HuH-7.5 (cell line): ENCODE results near the gene STAC3.

Source experiments
- DNase-seq: peaks from one replicate; pipeline ENCODE4 v3.0.0; 2011; ENCODE audit warnings: low spot score

STAC3 gene

DNA sequence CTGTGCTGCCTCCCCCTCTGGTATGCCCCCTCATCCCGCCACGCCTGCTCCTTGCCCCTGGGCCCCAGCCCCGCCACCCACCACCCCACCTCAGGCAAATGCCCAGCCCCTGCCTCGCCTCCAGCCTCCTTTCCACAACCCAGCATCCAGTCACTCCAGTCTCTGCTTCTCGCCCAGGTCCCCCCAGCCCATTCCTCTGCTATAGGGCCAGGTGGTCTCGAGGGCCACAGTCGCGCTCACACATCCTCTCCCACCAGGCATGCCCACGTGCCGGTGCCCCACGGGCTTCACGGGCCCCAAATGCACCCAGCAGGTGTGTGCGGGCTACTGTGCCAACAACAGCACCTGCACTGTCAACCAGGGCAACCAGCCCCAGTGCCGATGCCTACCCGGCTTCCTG is 40.5 kb downstream of the STAC3 start:
- DNase-seq = no peak

DNA sequence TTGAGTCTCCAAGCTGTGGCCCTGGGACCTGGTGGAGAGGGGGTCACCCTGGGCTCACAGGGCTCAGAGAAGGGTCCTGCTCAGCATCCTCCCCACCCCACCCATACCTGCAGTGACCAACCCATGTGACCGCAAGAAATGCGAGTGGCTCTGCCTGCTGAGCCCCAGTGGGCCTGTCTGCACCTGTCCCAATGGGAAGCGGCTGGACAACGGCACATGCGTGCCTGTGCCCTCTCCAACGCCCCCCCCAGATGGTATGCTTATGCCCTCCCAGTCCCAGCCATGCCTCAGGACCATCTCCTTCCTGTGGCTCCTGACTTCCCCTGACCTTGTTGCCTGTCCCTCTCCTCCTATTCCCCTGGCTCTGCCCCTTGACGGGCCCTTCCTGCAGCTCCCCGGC is 41.1 kb downstream of the STAC3 start:
- no peak for DNase-seq

- DNase-seq = no peak
Observed at GRCh38 chr12:57208631-57209282, 42.2 kb downstream of the STAC3 start.

GRCh38 chr12:57207731-57208630 is 43.0 kb downstream of the STAC3 start:
- DNase-seq = no peak

DNA sequence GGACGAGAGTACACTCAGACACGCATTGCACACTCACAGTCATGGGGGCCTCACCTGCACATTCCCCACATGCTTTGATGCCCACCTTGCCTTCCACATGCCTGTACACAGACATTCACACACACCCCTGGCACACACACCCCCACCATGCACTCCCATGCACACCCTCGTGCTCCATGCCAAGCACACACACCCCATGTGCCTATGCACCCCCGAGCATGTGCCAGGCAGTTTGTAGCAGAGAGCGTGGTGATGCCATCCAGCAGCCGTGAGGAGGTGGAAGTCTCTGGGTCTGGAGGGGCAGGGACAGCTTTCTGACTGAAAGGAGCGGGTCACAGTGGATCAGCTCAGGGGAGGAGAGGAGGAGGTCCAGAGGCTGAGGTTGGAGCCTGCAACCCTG is 45.1 kb downstream of the STAC3 start:
- DNase-seq = no peak

- no peak for DNase-seq
Observed at GRCh38 chr12:57205186-57205585, 45.8 kb downstream of the STAC3 start.

- DNase-seq = no peak
Observed at GRCh38 chr12:57204454-57204853, 46.5 kb downstream of the STAC3 start.

DNA sequence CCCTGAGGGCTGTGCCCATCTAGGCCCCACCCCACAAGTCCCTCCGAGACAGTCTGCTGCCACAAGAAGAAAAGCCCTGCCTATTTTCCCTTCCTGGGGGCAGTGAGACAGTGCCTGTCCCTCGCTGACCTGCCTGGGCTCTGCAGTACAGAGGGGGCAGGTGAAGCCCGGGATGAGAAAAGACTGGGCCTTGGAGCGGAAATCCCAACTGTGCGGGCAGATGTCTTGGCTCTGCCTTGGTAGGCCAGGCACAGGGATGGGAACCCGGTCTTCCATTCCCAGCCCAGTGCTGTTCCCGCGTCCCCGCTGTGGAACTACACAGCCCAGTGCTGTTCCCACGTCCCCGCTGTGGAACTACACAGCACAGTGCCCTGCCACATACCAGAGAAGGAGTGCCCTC is 47.2 kb downstream of the STAC3 start:
- no peak for DNase-seq

- no peak for DNase-seq
Observed at GRCh38 chr12:57203201-57203600, 47.8 kb downstream of the STAC3 start.

- no peak for DNase-seq
Observed at GRCh38 chr12:57202321-57202720, 48.7 kb downstream of the STAC3 start.

DNA sequence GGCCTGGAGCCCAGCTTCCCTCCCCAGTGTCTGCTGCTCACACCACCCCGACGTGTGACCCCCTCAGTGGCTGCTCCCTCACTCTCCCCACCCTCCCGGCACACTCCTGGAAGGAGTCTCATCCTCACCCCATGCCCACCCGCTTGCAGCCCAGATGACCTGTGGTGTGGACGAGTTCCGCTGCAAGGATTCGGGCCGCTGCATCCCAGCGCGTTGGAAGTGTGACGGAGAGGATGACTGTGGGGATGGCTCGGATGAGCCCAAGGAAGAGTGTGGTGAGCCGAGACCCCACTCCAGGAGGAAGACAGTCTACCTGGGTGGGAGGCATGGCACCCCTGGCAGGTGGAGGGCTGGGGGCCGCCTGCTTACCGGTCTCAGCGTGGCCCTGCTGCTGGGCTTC is 49.4 kb downstream of the STAC3 start:
- DNase-seq = no peak

DNA sequence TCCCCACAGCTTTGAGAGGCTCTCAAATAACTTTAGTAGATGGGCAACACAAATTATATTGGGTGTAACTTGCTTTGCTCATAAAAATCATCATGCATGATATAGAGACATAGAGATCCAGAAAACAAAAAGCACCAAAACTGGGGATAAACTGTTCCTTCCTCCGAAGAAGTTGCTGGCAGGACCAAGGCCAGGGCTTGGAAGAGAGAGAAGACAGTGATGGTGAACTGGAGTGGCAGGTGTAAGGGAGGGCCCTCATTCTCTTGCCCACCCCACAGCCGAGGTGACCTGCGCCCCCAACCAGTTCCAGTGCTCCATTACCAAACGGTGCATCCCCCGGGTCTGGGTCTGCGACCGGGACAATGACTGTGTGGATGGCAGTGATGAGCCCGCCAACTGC is 49.8 kb downstream of the STAC3 start:
- no peak for DNase-seq

- no peak for DNase-seq
Observed at GRCh38 chr12:57200497-57200896, 50.5 kb downstream of the STAC3 start.

DNA sequence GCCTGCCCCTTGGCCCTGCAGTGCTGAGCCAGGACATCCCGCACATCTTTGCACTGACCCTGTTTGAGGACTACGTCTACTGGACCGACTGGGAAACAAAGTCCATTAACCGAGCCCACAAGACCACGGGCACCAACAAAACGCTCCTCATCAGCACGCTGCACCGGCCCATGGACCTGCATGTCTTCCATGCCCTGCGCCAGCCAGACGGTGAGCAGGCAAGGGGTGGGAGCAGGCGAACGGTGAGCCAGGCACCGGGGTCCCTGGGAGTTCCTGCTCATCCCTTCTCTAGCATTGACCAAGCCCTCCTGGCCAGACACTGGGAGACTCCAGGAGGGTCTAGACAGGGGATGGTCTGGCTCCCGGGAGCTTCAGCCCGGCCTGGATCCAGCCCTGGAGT is 51.8 kb downstream of the STAC3 start:
- DNase-seq = no peak

DNA sequence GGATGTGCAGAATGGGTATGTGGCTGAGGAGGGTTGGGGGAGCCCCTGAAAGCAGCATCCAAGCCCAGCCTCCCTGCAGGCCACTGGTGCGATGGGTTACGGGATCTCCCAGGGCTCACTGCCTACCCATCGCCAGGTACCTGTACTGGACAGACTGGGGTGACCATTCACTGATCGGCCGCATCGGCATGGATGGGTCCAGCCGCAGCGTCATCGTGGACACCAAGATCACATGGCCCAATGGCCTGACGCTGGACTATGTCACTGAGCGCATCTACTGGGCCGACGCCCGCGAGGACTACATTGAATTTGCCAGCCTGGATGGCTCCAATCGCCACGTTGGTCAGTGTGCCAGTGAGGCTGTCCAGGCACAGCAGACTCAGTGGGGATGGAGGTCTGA is 52.7 kb downstream of the STAC3 start:
- DNase-seq = no peak

DNA sequence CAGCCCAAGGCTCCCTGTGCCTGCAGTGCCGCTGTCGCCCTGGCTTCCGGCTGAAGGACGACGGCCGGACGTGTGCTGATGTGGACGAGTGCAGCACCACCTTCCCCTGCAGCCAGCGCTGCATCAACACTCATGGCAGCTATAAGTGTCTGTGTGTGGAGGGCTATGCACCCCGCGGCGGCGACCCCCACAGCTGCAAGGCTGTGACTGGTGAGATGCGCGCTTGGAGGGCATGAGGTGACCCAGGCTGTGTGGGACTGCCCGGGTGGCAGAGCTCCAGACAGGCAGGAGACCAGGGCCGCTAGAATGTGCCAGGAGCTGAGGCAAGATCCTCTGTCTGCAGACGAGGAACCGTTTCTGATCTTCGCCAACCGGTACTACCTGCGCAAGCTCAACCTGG is 54.0 kb downstream of the STAC3 start:
- DNase-seq = no peak

DNA sequence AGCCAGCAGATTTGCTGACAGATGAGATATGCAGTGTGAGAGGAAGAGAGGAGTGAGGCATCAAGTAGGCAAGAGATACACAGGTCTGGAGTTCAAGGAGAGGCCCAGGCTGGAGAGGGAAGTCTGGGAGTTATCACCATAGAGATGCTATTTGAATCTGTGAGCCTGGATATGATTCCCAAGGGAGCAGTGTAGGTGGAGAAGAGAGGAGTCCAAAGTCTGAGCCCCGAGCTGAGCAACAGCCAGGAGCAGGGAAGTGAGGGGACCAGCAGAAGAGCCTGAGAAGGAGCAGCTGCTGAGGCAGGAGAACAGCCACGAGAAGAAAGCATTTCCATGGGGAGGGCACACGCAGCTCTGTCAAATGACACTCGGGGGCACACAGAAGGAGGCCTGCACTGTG is 54.5 kb downstream of the STAC3 start:
- DNase-seq = no peak

DNA sequence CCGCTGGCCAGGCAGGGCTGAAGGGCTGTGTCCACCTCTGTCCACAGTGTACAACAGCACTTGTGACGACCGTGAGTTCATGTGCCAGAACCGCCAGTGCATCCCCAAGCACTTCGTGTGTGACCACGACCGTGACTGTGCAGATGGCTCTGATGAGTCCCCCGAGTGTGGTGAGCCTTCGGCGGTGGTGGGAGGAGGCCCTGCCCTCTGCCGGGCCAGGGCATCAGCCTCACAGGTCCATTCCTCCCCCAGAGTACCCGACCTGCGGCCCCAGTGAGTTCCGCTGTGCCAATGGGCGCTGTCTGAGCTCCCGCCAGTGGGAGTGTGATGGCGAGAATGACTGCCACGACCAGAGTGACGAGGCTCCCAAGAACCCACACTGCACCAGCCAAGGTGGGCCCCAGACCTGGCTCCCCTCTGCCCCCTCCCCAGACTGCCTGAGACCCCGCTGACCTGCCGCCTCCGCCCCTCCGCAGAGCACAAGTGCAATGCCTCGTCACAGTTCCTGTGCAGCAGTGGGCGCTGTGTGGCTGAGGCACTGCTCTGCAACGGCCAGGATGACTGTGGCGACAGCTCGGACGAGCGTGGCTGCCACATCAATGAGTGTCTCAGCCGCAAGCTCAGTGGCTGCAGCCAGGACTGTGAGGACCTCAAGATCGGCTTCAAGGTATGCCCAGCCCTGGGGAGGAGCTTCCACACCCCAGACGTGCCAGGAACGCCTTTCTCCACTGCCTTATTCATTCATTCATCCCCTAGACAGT is 55.2 kb downstream of the STAC3 start:
- DNase-seq = no peak

- DNase-seq = no peak
Observed at GRCh38 chr12:57195186-57195585, 55.8 kb downstream of the STAC3 start.

DNA sequence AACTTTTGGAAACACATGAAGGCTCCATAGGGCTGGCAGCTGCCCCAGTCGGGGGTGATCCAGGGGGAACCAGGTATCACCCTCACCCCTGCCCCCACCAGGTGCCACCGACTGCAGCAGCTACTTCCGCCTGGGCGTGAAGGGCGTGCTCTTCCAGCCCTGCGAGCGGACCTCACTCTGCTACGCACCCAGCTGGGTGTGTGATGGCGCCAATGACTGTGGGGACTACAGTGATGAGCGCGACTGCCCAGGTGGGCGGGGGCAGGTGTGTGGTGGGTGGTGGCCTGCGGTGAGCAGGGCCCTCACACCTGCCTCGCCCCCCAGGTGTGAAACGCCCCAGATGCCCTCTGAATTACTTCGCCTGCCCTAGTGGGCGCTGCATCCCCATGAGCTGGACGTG is 56.7 kb downstream of the STAC3 start:
- no peak for DNase-seq

- no peak for DNase-seq
Observed at GRCh38 chr12:57193706-57194245, 57.2 kb downstream of the STAC3 start.
